Measurements from ENCODE around the gene GNB1.
"Not testable (repeated sequence)": the region's sequence is repeated elsewhere in the genome, so short reads cannot be mapped to it uniquely, and the experiment has no call there.

GNB1 gene

GRCh38 chr1:1889847-1890505, 911 bp downstream of the GNB1 start:
- peak; percentile 44 for DNase-seq (ENCODE audit: low spot score)

DNA sequence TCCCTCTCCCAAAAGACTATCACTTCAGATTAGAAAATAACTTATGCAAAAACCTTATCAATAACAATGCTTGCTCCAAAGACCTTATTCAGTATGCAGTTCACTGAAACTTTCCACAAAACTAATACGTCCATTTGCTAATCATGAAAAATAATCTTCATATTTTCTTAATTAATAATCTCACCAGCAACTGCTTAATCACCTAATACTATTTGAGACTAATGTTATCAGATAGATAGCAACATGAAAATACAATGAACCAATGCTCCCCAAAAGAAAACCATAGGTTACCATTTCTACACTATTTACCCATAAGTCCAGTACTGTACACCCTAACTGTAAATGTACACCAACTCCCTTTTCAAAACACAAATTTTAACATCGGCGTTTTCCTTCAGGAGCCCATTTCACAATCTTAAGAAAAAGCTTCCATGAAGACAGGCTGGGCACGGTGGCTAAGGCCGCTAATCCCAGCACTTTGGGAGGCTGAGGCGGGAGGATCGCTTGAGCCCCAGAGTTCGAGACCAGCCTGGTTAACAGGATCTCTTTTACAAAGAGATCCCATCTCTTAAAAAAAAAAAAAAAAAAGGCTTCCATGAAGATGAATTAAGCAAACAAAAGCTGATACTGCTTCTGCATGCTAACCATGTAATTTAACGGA, 1.7 kb downstream of the GNB1 start:
- no peak for DNase-seq (ENCODE audit: low spot score)

- not testable (repeated sequence) for DNase-seq (ENCODE audit: low spot score)
Observed at GRCh38 chr1:1883890-1884289, 7.0 kb downstream of the GNB1 start.

DNA sequence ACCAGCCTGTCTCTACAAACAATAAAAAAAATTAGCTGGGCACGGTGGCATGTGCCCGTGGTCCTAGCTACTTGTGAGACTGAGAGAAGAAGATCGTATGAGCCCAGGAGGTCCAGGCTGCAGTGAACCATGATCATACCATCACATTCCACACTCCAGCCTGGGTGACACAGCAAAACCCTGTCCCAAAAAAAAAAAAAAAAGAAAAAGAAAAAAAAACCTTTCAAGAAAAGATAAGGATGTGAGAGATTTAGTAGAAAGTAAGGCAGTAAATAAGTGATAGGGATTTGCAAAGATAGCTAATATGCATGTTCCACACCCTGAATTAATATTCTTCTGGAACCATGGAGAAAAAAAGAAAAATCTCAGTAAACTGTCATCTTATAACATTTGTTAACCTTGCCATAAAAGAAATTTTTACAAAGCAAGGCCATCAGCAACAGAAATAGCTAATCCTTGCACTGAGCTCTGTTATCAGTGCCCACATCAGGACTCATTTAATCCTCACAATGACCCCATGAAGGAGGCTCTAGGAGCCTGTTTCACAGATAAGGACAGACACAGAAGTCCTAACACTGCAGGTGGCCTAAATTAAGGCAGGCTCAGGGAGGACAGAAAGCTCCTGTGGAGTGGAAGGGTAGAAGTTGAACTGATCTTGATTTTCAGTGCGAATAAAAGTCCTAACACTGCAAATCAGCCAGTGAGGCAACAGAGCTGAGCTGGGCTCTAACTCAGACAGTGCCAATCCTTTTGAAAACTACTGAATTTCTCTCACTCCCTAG, 7.6 kb downstream of the GNB1 start:
- DNase-seq (ENCODE audit: low spot score): no peak

- no peak for DNase-seq (ENCODE audit: low spot score)
Observed at GRCh38 chr1:1881727-1882126, 9.2 kb downstream of the GNB1 start.

- DNase-seq (ENCODE audit: low spot score): no peak
Observed at GRCh38 chr1:1880617-1881312, 10.1 kb downstream of the GNB1 start.

GRCh38 chr1:1879942-1880341, 10.9 kb downstream of the GNB1 start:
- DNase-seq (ENCODE audit: low spot score): no peak

GRCh38 chr1:1877865-1878436, 12.9 kb downstream of the GNB1 start:
- no peak for DNase-seq (ENCODE audit: low spot score)

DNA sequence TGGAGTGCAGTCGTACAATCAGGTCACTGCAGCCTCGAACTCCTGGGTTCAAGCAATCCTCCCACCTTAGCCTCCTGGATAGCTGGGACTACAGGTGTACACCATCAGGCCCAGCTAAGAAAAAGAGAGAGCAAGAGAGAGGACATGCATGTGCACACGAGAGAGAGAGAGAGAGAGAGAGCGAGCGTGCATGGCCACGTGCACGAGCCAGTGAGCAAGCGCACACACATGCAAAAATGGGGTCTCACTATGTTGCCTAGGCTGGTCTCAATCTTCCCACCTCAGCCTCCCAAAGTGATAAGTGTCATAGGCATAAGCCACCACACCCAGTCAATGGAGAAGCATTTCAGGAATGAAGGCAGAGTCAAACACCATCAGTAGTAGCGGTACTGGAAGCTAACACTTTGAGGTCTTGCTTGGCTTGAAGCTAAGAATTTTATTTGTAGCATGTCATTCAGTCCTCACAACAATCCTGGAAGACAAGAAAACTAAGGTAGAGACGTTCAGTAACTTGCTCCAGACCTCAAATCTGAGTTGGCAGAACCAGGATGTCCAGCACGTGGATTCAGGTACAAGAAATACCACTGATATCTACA, 14.5 kb downstream of the GNB1 start:
- no peak for DNase-seq (ENCODE audit: low spot score)

GRCh38 chr1:1875932-1876331, 15.0 kb downstream of the GNB1 start:
- DNase-seq (ENCODE audit: low spot score): no peak

GRCh38 chr1:1874901-1875300, 16.0 kb downstream of the GNB1 start:
- DNase-seq (ENCODE audit: low spot score): no peak

DNA sequence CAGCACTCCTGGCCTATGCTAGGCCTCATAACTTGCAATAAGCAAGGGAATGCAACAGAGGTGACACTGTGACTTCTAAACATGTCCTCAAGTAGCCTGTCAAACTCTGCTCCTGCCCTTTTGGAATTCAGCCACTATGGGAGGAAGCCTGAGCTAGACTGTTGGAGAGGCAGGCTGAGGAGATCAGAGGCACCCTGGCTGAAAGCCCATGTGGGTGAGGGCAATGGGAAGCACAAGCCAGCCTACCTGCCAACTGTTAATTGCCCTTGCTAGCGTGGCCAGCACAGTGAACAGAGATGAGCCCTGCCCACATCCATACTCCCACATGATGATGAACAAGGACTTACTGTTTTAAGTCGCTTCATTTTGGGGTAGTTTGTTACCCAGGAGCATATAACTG, 17.7 kb downstream of the GNB1 start:
- no peak for DNase-seq (ENCODE audit: low spot score)

GRCh38 chr1:1872329-1872994, 18.4 kb downstream of the GNB1 start:
- DNase-seq (ENCODE audit: low spot score): no peak

- no peak for DNase-seq (ENCODE audit: low spot score)
Observed at GRCh38 chr1:1869469-1869868, 21.4 kb downstream of the GNB1 start.

- no peak for DNase-seq (ENCODE audit: low spot score)
Observed at GRCh38 chr1:1867164-1867563, 23.7 kb downstream of the GNB1 start.

- DNase-seq (ENCODE audit: low spot score): no peak
Observed at GRCh38 chr1:1862905-1863547, 27.9 kb downstream of the GNB1 start.

GRCh38 chr1:1861761-1862310, 29.1 kb downstream of the GNB1 start:
- not testable (repeated sequence) for DNase-seq (ENCODE audit: low spot score)

DNA sequence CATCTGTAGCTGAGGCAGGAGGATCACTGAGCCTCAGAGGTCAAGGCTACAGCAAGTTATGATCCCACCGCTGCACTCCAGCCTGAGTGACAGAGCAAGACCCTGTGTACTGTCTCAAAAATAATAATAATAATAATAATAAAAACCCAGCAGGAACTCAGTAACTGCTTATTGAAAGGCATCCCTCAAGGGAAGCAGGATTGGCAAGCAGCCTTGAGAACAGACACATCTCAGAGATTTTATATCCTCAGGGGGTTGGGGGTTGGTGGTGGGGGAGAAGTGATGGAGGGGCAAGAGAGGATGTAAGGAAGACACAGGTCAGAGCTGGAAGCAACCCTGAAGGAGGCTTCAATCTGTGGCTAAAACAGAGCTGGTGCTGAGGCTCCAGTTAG, 29.6 kb downstream of the GNB1 start:
- DNase-seq (ENCODE audit: low spot score): no peak

- not testable (repeated sequence) for DNase-seq (ENCODE audit: low spot score)
Observed at GRCh38 chr1:1859970-1860697, 30.8 kb downstream of the GNB1 start.

Measured in kidney capillary endothelial cell (primary cell).